ENCODE data around the gene CCR8. TPM values are rescaled to one million over a fixed set of nuclear protein-coding genes. Genes with fewer than 3 reads are reported as not detected.
"Not testable (repeated sequence)": the region's sequence is repeated elsewhere in the genome, so short reads cannot be mapped to it uniquely, and the experiment has no call there.

The CCR8 gene
- total RNA-seq, 1 donor from 2014 or later = not detected

DNA sequence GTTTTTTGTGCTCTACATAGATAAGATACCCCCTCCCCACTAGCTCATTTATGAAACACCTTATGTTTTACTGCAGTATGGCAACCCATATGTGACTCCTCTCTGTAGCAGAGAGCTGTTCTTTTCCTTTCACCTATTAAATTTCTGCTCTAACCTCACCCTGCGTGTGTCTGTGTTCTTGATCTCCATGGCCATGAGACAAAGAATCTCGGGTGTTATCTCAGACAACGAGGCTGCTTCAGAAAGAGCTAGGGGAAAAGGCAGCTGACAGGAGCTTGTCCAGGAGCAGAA is 18.0 kb downstream of the CCR8 start:
- no peaks in the 10 kb centered on the region for H3K36me3 ChIP-seq
- H4K20me1 ChIP-seq (ENCODE audit: low read depth) = no peaks in the 10 kb centered on the region
- no peaks in the 10 kb centered on the region for H3K4me1 ChIP-seq
- no peak overlapping the region for H3K9ac ChIP-seq
- H3K36me3 Mint-ChIP-seq = no peaks in the 10 kb centered on the region
- no peaks in the 10 kb centered on the region for H3K79me2 ChIP-seq (ENCODE audit: low read depth)
- H3K27me3 ChIP-seq = no peaks in the 10 kb centered on the region
- no peaks in the 10 kb centered on the region for H3K9me3 ChIP-seq (ENCODE audit: low read depth)
- TF ChIP-seq EZH2 (IDR thresholded peaks at IDR 0.05) (no peak), EZH2phosphoT487 (IDR thresholded peaks at IDR 0.05) (no peak)
- TF ChIP-seq, protein P1, sequence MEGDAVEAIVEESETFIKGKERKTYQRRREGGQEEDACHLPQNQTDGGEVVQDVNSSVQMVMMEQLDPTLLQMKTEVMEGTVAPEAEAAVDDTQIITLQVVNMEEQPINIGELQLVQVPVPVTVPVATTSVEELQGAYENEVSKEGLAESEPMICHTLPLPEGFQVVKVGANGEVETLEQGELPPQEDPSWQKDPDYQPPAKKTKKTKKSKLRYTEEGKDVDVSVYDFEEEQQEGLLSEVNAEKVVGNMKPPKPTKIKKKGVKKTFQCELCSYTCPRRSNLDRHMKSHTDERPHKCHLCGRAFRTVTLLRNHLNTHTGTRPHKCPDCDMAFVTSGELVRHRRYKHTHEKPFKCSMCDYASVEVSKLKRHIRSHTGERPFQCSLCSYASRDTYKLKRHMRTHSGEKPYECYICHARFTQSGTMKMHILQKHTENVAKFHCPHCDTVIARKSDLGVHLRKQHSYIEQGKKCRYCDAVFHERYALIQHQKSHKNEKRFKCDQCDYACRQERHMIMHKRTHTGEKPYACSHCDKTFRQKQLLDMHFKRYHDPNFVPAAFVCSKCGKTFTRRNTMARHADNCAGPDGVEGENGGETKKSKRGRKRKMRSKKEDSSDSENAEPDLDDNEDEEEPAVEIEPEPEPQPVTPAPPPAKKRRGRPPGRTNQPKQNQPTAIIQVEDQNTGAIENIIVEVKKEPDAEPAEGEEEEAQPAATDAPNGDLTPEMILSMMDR (IDR thresholded peaks at IDR 0.05) = no peak
- H3K4me2 ChIP-seq = no peak overlapping the region
- H3F3A ChIP-seq (ENCODE audit: low read depth) = no peaks in the 10 kb centered on the region
- H3K27ac Mint-ChIP-seq = no peak overlapping the region
- peaks cover 9% of the 10 kb centered on the region for H3K27me3 Mint-ChIP-seq (ENCODE audit: insufficient read depth, low read depth)
- H3K4me3 Mint-ChIP-seq = no peak overlapping the region
- no peaks in the 10 kb centered on the region for H3K9me3 Mint-ChIP-seq
- H2AFZ ChIP-seq (replicated peaks) = peak overlapping the region; percentile 12
- H3K27ac ChIP-seq = no peak overlapping the region
- DNase-seq (ENCODE audit: low spot score) = no peak
- no peak overlapping the region for H3K4me3 ChIP-seq
- no peaks in the 10 kb centered on the region for H3K4me1 Mint-ChIP-seq

DNA sequence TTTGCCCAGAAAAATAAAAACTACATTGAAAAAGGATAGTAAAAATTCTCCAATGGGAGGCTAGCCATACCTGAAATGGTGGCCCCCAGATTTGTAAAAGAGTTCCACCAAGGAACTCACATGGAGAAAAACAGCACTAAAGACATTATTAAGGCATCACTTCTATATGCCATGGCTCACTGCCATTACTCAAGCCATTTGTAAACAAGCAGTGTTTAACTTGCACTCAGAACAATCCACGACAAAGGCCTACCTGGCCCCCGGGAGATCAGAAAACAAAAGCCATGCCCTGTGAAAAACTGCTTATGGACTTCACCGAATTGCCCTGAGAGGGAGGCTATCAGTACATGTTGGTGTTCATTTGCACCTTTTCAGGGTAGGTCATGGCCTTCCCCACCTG is 19.6 kb downstream of the CCR8 start:
- Histone ChIP-seq H4K20me1 (ENCODE audit: low read depth) (no peaks in the 10 kb centered on the region), H3K27me3 (no peaks in the 10 kb centered on the region), H3K4me1 (no peaks in the 10 kb centered on the region), H3F3A (ENCODE audit: low read depth) (no peaks in the 10 kb centered on the region), H3K27ac (no peak overlapping the region), H3K9ac (no peak overlapping the region), H3K4me2 (no peak overlapping the region), H2AFZ (replicated peaks) (no peak overlapping the region), H3K79me2 (ENCODE audit: low read depth) (no peaks in the 10 kb centered on the region), H3K9me3 (ENCODE audit: low read depth) (no peaks in the 10 kb centered on the region), H3K36me3 (no peaks in the 10 kb centered on the region), H3K4me3 (no peak overlapping the region)
- Mint-ChIP-seq H3K9me3 (no peaks in the 10 kb centered on the region), H3K4me3 (no peak overlapping the region), H3K27me3 (ENCODE audit: insufficient read depth, low read depth) (peaks cover 9% of the 10 kb centered on the region), H3K4me1 (no peaks in the 10 kb centered on the region), H3K36me3 (no peaks in the 10 kb centered on the region), H3K27ac (no peak overlapping the region)
- TF ChIP-seq EZH2 (IDR thresholded peaks at IDR 0.05) (no peak), EZH2phosphoT487 (IDR thresholded peaks at IDR 0.05) (no peak)
- DNase-seq (ENCODE audit: low spot score) = no peak

DNA sequence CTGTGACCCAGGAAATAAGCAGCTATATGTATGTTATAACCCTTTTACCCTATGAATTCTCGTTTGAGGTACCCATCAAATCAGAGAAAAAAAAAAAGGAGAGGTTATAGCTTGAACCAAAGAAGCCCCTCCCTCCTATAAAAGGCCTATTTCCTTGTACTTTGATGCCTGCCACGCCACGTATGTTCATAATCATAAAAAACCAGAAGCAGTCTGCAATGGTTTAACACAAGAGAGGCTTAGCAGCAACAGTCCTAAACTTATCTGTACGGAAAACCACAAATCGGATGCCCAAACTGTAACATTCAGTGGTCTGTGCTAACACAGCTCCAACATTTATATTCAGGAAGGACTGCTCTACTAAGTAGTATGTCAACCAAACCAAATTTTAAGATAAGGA is 21.2 kb downstream of the CCR8 start:
- Histone ChIP-seq H3K9ac (no peak overlapping the region), H4K20me1 (ENCODE audit: low read depth) (no peaks in the 10 kb centered on the region), H3K79me2 (ENCODE audit: low read depth) (no peaks in the 10 kb centered on the region), H3K36me3 (no peaks in the 10 kb centered on the region), H3K9me3 (ENCODE audit: low read depth) (no peaks in the 10 kb centered on the region), H3K27me3 (no peaks in the 10 kb centered on the region), H3K4me3 (no peak overlapping the region), H3F3A (ENCODE audit: low read depth) (no peaks in the 10 kb centered on the region), H3K4me2 (no peak overlapping the region), H3K4me1 (no peaks in the 10 kb centered on the region), H2AFZ (replicated peaks) (no peak overlapping the region), H3K27ac (no peak overlapping the region)
- no peak overlapping the region for H3K4me3 Mint-ChIP-seq
- DNase-seq (ENCODE audit: low spot score) = no peak
- no peaks in the 10 kb centered on the region for H3K9me3 Mint-ChIP-seq
- TF ChIP-seq, protein P1 (IDR thresholded peaks at IDR 0.05) = no peak
- no peak for TF ChIP-seq EZH2phosphoT487 (IDR thresholded peaks at IDR 0.05)
- no peak for TF ChIP-seq EZH2 (IDR thresholded peaks at IDR 0.05)
- H3K36me3 Mint-ChIP-seq = no peaks in the 10 kb centered on the region
- H3K4me1 Mint-ChIP-seq = no peaks in the 10 kb centered on the region
- peaks cover 9% of the 10 kb centered on the region for H3K27me3 Mint-ChIP-seq (ENCODE audit: insufficient read depth, low read depth)
- no peak overlapping the region for H3K27ac Mint-ChIP-seq

DNA sequence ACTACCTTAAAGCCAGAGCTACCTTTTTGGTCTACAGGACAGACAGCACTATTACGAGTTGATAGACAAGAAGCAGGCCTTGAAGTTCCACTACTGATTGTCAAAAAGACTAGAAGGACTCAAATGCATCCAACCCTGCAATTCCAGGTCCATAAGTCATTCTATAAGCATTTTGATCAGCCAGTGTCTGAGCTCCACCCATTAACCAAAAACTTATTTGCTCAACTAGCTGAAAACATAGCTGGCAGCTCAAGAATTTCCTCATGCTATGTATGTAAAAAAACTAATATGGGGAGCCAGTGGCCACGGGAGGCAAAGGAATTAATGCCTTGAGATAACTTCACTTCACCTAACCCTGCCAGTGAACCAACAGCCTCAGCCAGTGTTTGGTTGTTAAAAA is 21.6 kb downstream of the CCR8 start:
- not testable (repeated sequence) for H3K4me3 ChIP-seq; H3F3A ChIP-seq (ENCODE audit: low read depth); DNase-seq (ENCODE audit: low spot score); H3K9me3 Mint-ChIP-seq; H3K4me2 ChIP-seq; H3K4me3 Mint-ChIP-seq; H3K9ac ChIP-seq; H2AFZ ChIP-seq (replicated peaks); H3K79me2 ChIP-seq (ENCODE audit: low read depth); H3K36me3 Mint-ChIP-seq; H3K27me3 ChIP-seq; H4K20me1 ChIP-seq (ENCODE audit: low read depth); H3K27me3 Mint-ChIP-seq (ENCODE audit: insufficient read depth, low read depth); H3K27ac Mint-ChIP-seq; H3K27ac ChIP-seq; H3K4me1 Mint-ChIP-seq; H3K4me1 ChIP-seq; H3K9me3 ChIP-seq (ENCODE audit: low read depth); H3K36me3 ChIP-seq

DNA sequence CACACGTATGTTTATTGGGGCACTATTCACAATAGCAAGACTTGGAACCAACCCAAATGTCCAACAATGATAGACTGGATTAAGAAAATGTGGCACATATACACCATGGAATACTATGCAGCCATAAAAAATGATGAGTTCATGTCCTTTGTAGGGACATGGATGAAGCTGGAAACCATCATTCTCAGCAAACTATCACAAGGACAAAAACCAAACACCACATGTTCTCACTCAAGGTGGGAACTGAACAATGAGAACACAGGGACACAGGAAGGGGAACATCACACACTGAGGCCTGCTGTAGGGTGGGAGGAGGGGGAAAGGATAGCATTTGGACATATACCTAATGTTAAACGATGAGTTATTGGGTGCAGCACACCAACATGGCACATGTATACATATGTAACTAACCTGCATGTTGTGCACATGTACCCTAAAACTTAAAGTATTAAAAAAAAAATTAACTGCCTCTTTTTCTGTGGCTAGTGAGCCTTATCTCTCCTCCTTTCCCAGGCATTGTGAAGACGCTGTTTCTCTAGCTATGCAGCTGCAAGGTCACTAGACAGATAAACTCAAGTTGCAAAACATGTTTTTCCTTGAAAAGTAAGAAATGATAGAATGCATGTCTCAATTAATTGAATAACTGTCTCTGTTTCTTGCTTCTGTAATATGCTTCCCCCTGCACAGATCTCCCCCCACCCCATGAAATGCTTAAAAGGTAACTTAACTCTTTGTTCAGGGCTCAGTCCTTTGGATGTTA is 23.8 kb downstream of the CCR8 start:
- H3F3A ChIP-seq (ENCODE audit: low read depth); DNase-seq (ENCODE audit: low spot score); H3K4me1 Mint-ChIP-seq; H4K20me1 ChIP-seq (ENCODE audit: low read depth); H3K27ac ChIP-seq; H3K27me3 ChIP-seq; H3K9ac ChIP-seq; H3K36me3 Mint-ChIP-seq; H3K36me3 ChIP-seq; H3K4me3 Mint-ChIP-seq; H3K79me2 ChIP-seq (ENCODE audit: low read depth); H3K9me3 Mint-ChIP-seq; H3K9me3 ChIP-seq (ENCODE audit: low read depth); H3K27ac Mint-ChIP-seq; H3K27me3 Mint-ChIP-seq (ENCODE audit: insufficient read depth, low read depth); H3K4me1 ChIP-seq; H3K4me2 ChIP-seq; H2AFZ ChIP-seq (replicated peaks); H3K4me3 ChIP-seq: not testable (repeated sequence)
